H1 (cell line): ENCODE data around the gene UHRF1. TPM values are rescaled to one million over a fixed set of nuclear protein-coding genes. Genes with fewer than 3 reads are reported as not detected.

Source experiments
- CTCF ChIA-PET: fragments of 300-600 bp; sonication (Branson Sonifier 250); formaldehyde crosslinking; loops from one replicate; lab custom pipeline; 2021; ENCODE audit not compliant: partially characterized antibody; lab: Charles Lee
- POLR2A ChIA-PET: fragments of 300-600 bp; sonication (Branson Sonifier 250); formaldehyde crosslinking; loops from one replicate; lab custom pipeline; 2021; ENCODE audit warnings: inconsistent platforms; ENCODE audit not compliant: partially characterized antibody; lab: Charles Lee
- DNase-seq, 2 experiments: peaks; one replicate each; pipeline versions ENCODE4 v3.0.0 to v3.0.0-alpha.2; 2010 to 2022; ENCODE audit warnings: low spot score in 2 of 2, low read depth in 1 of 2, mixed read lengths in 1 of 2
- FAIRE-seq: peaks from 2 replicates; lab custom pipeline; 2011; peaks lifted over from hg19 to GRCh38; lab: Jason Lieb, UNC
- H2AFZ ChIP-seq: 2 replicates; pipeline ENCODE4 v1.8.1; 2012; ENCODE audit warnings: low read length, inconsistent platforms
- H2AK5ac ChIP-seq: 2 replicates; pipeline ENCODE4 v1.6.1; 2013; ENCODE audit warnings: low read depth, low read length
- H2BK120ac ChIP-seq: replicated peaks from 2 replicates; pipeline ENCODE3; 2013; ENCODE audit warnings: low read depth, low read length, inconsistent platforms
- H2BK12ac ChIP-seq: 2 replicates; pipeline ENCODE4 v1.6.1; 2013; ENCODE audit warnings: low read depth, low read length
- H2BK15ac ChIP-seq: 2 replicates; pipeline ENCODE4 v1.6.1; 2013; ENCODE audit warnings: low read length
- H2BK20ac ChIP-seq: 2 replicates; pipeline ENCODE4 v1.6.1; 2013; ENCODE audit warnings: low read length
- H2BK5ac ChIP-seq: 2 replicates; pipeline ENCODE4 v1.6.1; 2013; ENCODE audit warnings: low read depth, low read length
- H3K14ac ChIP-seq: 2 replicates; pipeline ENCODE4 v1.6.1; 2013; ENCODE audit warnings: inconsistent platforms; ENCODE audit not compliant: insufficient read length
- H3K18ac ChIP-seq: 2 replicates; pipeline ENCODE4 v1.6.1; 2013; ENCODE audit warnings: low read length; ENCODE audit errors: extremely low read depth
- H3K23ac ChIP-seq: 2 replicates; pipeline ENCODE4 v1.6.1; 2013; ENCODE audit warnings: inconsistent platforms; ENCODE audit not compliant: insufficient read length
- H3K23me2 ChIP-seq: 2 replicates; pipeline ENCODE4 v1.6.1; 2013; ENCODE audit warnings: low read depth, low read length
- H3K27ac ChIP-seq: 2 replicates; pipeline ENCODE4 v1.6.1; 2011; ENCODE audit warnings: low read depth, low read length, inconsistent platforms
- H3K27me3 ChIP-seq, 4 experiments: replicated peaks in 1 of 4; 1 replicate in 1 of 4; 2 replicates in 3 of 4; pipeline versions ENCODE4 v1.6.1 to v1.8.1; 2011 to 2013; ENCODE audit warnings: low read length in 3 of 4, mild to moderate bottlenecking in 3 of 4, inconsistent platforms in 2 of 4, mixed read lengths in 2 of 4, moderate library complexity in 1 of 4; ENCODE audit not compliant: control insufficient read depth in 3 of 4, insufficient read depth in 3 of 4; ENCODE audit errors: extremely low read depth in 1 of 4
- H3K36me3 ChIP-seq, 4 experiments: 2 replicates each; pipeline versions ENCODE4 v1.6.1 to v1.8.1; 2011 to 2013; ENCODE audit warnings: mild to moderate bottlenecking in 4 of 4, low read length in 3 of 4, moderate library complexity in 2 of 4, control low read depth in 1 of 4, inconsistent platforms in 1 of 4; ENCODE audit not compliant: insufficient read depth in 4 of 4, control insufficient read depth in 2 of 4
- H3K4ac ChIP-seq: replicated peaks from 2 replicates; pipeline ENCODE3; 2013; ENCODE audit warnings: low read length, low read depth, mixed read lengths, inconsistent platforms; ENCODE audit not compliant: insufficient read length
- H3K4me1 ChIP-seq, 4 experiments: replicated peaks in 1 of 4; 1 replicate in 1 of 4; 2 replicates in 3 of 4; pipeline versions ENCODE4 v1.6.1 to v1.8.1; 2011 to 2013; ENCODE audit warnings: low read length in 3 of 4, inconsistent platforms in 2 of 4, mixed read lengths in 1 of 4; ENCODE audit not compliant: insufficient read depth in 4 of 4, control insufficient read depth in 3 of 4
- H3K4me2 ChIP-seq, 2 experiments: 2 replicates each; pipeline versions ENCODE4 v1.6.1 to v1.8.1; 2011 to 2013; ENCODE audit warnings: low read depth in 2 of 2, low read length in 2 of 2, control low read depth in 1 of 2, inconsistent platforms in 1 of 2, mild to moderate bottlenecking in 1 of 2; ENCODE audit not compliant: insufficient read depth in 1 of 2
- H3K4me3 ChIP-seq, 4 experiments: fragments of 200-600, 300-600 bp in 1 of 4; sonication (generic), shearing (Covaris generic), sonication (Bioruptor Twin) in 1 of 4; 2 replicates each; pipeline versions ENCODE4 v1.5.1 to v1.8.1; 2011 to 2016; ENCODE audit warnings: low read length in 4 of 4, low read depth in 3 of 4, control low read depth in 2 of 4, inconsistent platforms in 2 of 4, mild to moderate bottlenecking in 2 of 4, mixed read lengths in 1 of 4, moderate library complexity in 1 of 4; ENCODE audit not compliant: insufficient read depth in 2 of 4; ENCODE audit errors: extremely low read depth in 1 of 4
- H3K56ac ChIP-seq: replicated peaks from 2 replicates; pipeline ENCODE3; 2013; ENCODE audit warnings: low read depth, mild to moderate bottlenecking, mixed read lengths, low read length, inconsistent platforms; ENCODE audit not compliant: insufficient read length
- H3K79me1 ChIP-seq: 2 replicates; pipeline ENCODE4 v1.6.1; 2013; ENCODE audit warnings: low read depth, low read length, control low read depth
- H3K79me2 ChIP-seq, 2 experiments: 2 replicates each; pipeline versions ENCODE4 v1.6.1 to v1.8.1; 2012 to 2013; ENCODE audit warnings: low read length in 2 of 2, mild to moderate bottlenecking in 2 of 2, inconsistent platforms in 1 of 2; ENCODE audit not compliant: insufficient read depth in 2 of 2, control insufficient read depth in 1 of 2
- H3K9ac ChIP-seq, 4 experiments: replicated peaks in 1 of 4; 1 replicate in 1 of 4; 2 replicates in 3 of 4; pipeline versions ENCODE4 v1.6.1 to v1.8.1; 2011 to 2013; ENCODE audit warnings: low read depth in 3 of 4, low read length in 3 of 4, control low read depth in 2 of 4, mild to moderate bottlenecking in 2 of 4, moderate library complexity in 2 of 4, inconsistent platforms in 1 of 4; ENCODE audit errors: extremely low read depth in 1 of 4
- H3K9me3 ChIP-seq, 2 experiments: 2 replicates each; pipeline versions ENCODE4 v1.6.1 to v1.8.1; 2012 to 2013; ENCODE audit warnings: mild to moderate bottlenecking in 2 of 2, moderate library complexity in 2 of 2, control low read depth in 1 of 2, inconsistent platforms in 1 of 2, low read depth in 1 of 2, low read length in 1 of 2, mixed read lengths in 1 of 2; ENCODE audit not compliant: insufficient read depth in 2 of 2
- H4K20me1 ChIP-seq, 2 experiments: replicated peaks in 1 of 2; 2 replicates each; pipeline versions ENCODE3 to v1.8.1; 2011 to 2013; ENCODE audit warnings: inconsistent platforms in 2 of 2, low read length in 2 of 2, mild to moderate bottlenecking in 1 of 2; ENCODE audit not compliant: insufficient read depth in 2 of 2, control insufficient read depth in 1 of 2
- H4K5ac ChIP-seq: 2 replicates; pipeline ENCODE4 v1.6.1; 2013; ENCODE audit warnings: low read length, low read depth, mixed read lengths, inconsistent platforms; ENCODE audit not compliant: insufficient read length
- H4K8ac ChIP-seq: 2 replicates; pipeline ENCODE4 v1.8.0; 2013; ENCODE audit warnings: mild to moderate bottlenecking, moderate library complexity, low read length, inconsistent platforms; ENCODE audit not compliant: insufficient read depth; ENCODE audit errors: extremely low read depth
- H4K91ac ChIP-seq: replicated peaks from 2 replicates; pipeline ENCODE3; 2013; ENCODE audit warnings: low read length, mixed read lengths, inconsistent platforms; ENCODE audit not compliant: insufficient read length
- BCL11A ChIP-seq, 2 experiments: IDR thresholded peaks; one replicate each; pipeline ENCODE4 v1.6.1; 2011; ENCODE audit warnings: low read depth in 2 of 2, low read length in 2 of 2, mild to moderate bottlenecking in 2 of 2
- FOSL1 ChIP-seq: IDR thresholded peaks from 2 replicates; pipeline ENCODE4 v1.6.1; 2011; ENCODE audit warnings: mild to moderate bottlenecking, low read depth, low read length, moderate library complexity; ENCODE audit not compliant: insufficient read depth
- NRF1 ChIP-seq: IDR thresholded peaks from 2 replicates; pipeline ENCODE4 v1.6.1; 2011; ENCODE audit warnings: mild to moderate bottlenecking, low read depth, low read length, improper control_type of control experiment
- POLR2A ChIP-seq, 2 experiments: IDR thresholded peaks; 1 replicate in 1 of 2; 2 replicates in 1 of 2; pipeline ENCODE4 v1.6.1; 2011; ENCODE audit warnings: low read depth in 2 of 2, low read length in 2 of 2, mild to moderate bottlenecking in 2 of 2; ENCODE audit errors: control extremely low read depth in 1 of 2
- POU5F1 ChIP-seq: IDR thresholded peaks from 2 replicates; pipeline ENCODE4 v1.6.1; 2011; ENCODE audit warnings: low read depth, mild to moderate bottlenecking, low read length, moderate library complexity
- RNF2 ChIP-seq: fragments of 200-900, 300-1000 bp; sonication (generic); IDR thresholded peaks from 2 replicates; pipeline ENCODE4 v1.7.1; 2016; ENCODE audit warnings: borderline replicate concordance, low read depth, mild to moderate bottlenecking, antibody characterized with exemption, low read length; ENCODE audit not compliant: poor library complexity, severe bottlenecking; ENCODE audit errors: missing control alignments
- SRF ChIP-seq: IDR thresholded peaks from 2 replicates; pipeline ENCODE4 v1.6.1; 2011; ENCODE audit warnings: mild to moderate bottlenecking, low read depth, low read length, moderate library complexity
- WGBS, 2 experiments: shearing (Covaris generic) in 1 of 2; methylation state at CpG; one replicate each; pipeline versions ENCODE4 v1.1.6 to v1.1.7; 2013 to 2015; ENCODE audit warnings: low lambda C conversion rate in 2 of 2, mixed read lengths in 2 of 2, inconsistent platforms in 1 of 2, low coverage in 1 of 2, missing lambda C conversion rate in 1 of 2; ENCODE audit not compliant: insufficient replicate concordance in 2 of 2, insufficient coverage in 1 of 2, insufficient read length in 1 of 2; ENCODE audit errors: extremely low coverage in 1 of 2, missing lambda C conversion rate in 1 of 2; 5-methylcytosine and 5-hydroxymethylcytosine counted together
- polyA plus RNA-seq, 7 experiments: library from polyadenylated mRNA; depleted of rRNA in 3 of 7; stranded (reverse) in 5 of 7; unstranded in 2 of 7; fragments of >200 nt in 5 of 7; fragments of 200-250 nt in 2 of 7; gene quantifications; 1 replicate in 5 of 7; 2 replicates in 1 of 7; 4 replicates in 1 of 7; pipeline versions ENCODE4 v1.2.1 to v1.2.3, GENCODE V29; 2011 to 2013; ENCODE audit warnings: missing spikeins in 2 of 7, mixed read lengths in 2 of 7
- total RNA-seq: library from RNA; stranded (reverse); fragmentation: NEBNext Ultra II Directional; extraction: Animal tissue kit (Norgen Biotek cat#: 25700); gene quantifications from 2 replicates; pipeline ENCODE4 v1.2.1, GENCODE V29; 2021

UHRF1 gene
- total and polyA plus RNA-seq, 2 of the 8 experiments (the other 6 are each of a cell fraction or from before 2014, with no cell fraction given): 14.7 to 65.8 TPM

GRCh38 chr19:4930664-4931063 is 21.4 kb downstream of the UHRF1 start:
- H4K5ac ChIP-seq: no peak overlapping the region
- ChIA-PET POLR2A (no interaction called here), CTCF (interaction anchor here (0.8 to 7.9 kb wide), 5 partner anchors 9 to 100 kb away, joined by 3 to 51 read pairs (median 13); no protein-coding TSS in a partner anchor)
- H3K79me2 ChIP-seq: peaks cover 0 to 20% of the 10 kb centered on the region in 2 experiments; a peak in 1 of 4 replicates
- no peak overlapping the region for H3K23ac ChIP-seq
- no peak overlapping the region for H4K8ac ChIP-seq
- peaks cover 4 to 39% (median 24%) of the 10 kb centered on the region in 4 experiments; a peak in 6 of 8 replicates for H3K36me3 ChIP-seq
- TF ChIP-seq POLR2A (IDR thresholded peaks at IDR 0.05; ENCODE audit: control extremely low read depth in 1 of 2, low read depth in 2 of 2, low read length in 2 of 2) (no peak), POU5F1 (no peak), SRF (no peak), RNF2 (no peak), FOSL1 (no peak), NRF1 (no peak), BCL11A (IDR thresholded peaks at IDR 0.05; ENCODE audit: low read depth in 2 of 2, low read length in 2 of 2) (no peak)
- WGBS, 2 experiments: 94% methylated on average over 28 of the region's 28 CpGs; no CpG with 5 or more reads in 1 of the 2 experiments
- H3K18ac ChIP-seq: no peak overlapping the region
- no peak overlapping the region for H2BK12ac ChIP-seq
- H3K79me1 ChIP-seq: peaks cover 4% of the 10 kb centered on the region
- H3K4ac ChIP-seq: no peak overlapping the region
- no peak overlapping the region for H2BK5ac ChIP-seq
- no peaks in the 10 kb centered on the region for H3K27me3 ChIP-seq
- no peak overlapping the region for H2BK20ac ChIP-seq
- no peak overlapping the region for H2AFZ ChIP-seq
- H3K9ac ChIP-seq: 0 out of 7 replicates have a peak overlapping the region, but pooled peaks of 1 of the 4 experiments have one; percentile 11
- no peak overlapping the region for H3K4me3 ChIP-seq
- FAIRE-seq (no peak), DNase-seq (no peak)
- H2BK120ac ChIP-seq: no peak overlapping the region
- H3K27ac ChIP-seq: no peak overlapping the region
- no peak overlapping the region for H2AK5ac ChIP-seq
- H3K4me2 ChIP-seq: no peak overlapping the region
- no peaks in the 10 kb centered on the region for H3K23me2 ChIP-seq
- H2BK15ac ChIP-seq: no peak overlapping the region
- H3K56ac ChIP-seq: no peak overlapping the region
- peaks cover 0 to 10% (median 4%) of the 10 kb centered on the region in 4 experiments; a peak in 3 of 7 replicates for H3K4me1 ChIP-seq
- H4K20me1 ChIP-seq: peaks cover 14 to 18% of the 10 kb centered on the region in 2 experiments
- H4K91ac ChIP-seq: no peak overlapping the region
- no peak overlapping the region for H3K14ac ChIP-seq
- H3K9me3 ChIP-seq: no peaks in the 10 kb centered on the region
